Stimulated activated CD4-positive, alpha-beta T cell treated with anti-CD3 and anti-CD28 coated beads, TNF-alpha, amount 100 ng/mL, for 4 hours (primary cell): ENCODE data around the gene CDR2.
"Not testable (repeated sequence)": the region's sequence is repeated elsewhere in the genome, so short reads cannot be mapped to it uniquely, and the experiment has no call there.

Experiments
- DNase-seq, 3 experiments: peaks; one replicate each; pipeline ENCODE4 v3.0.0-alpha.2; 2020; ENCODE audit warnings: low read depth in 3 of 3

Gene CDR2

DNA sequence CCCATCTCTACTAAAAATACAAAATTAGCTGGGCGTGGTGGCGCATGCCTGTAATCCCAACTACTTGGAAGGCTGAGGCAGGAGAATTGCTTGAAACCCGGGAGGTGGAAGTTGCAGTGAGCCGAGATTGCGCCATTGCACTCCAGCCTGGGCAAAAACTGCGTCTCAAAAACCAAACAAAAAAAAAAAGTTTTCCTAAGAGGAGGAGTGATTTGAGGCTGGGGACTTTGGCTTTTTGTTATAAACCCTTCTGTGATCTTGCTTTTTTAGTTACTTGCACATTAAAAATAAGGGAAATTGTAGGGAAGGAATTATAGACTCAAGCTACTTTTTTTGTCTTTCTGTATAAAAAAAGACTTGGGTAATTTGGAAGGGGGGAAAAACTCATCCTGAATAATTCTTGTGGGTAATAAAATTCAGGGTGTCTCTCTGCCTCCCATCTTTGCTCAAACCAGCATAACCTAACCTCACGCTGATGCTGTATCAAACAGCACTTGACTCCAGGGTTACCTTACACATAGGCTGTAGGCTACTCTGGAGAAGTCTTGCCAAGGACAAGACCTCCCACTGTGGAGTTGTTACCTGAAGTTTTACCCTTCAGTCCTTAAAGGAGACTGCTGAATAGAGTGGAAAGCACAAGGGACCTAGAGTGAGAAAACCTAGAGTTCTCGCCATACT, 1.7 kb upstream of the CDR2 start:
- DNase-seq = no peak

DNA sequence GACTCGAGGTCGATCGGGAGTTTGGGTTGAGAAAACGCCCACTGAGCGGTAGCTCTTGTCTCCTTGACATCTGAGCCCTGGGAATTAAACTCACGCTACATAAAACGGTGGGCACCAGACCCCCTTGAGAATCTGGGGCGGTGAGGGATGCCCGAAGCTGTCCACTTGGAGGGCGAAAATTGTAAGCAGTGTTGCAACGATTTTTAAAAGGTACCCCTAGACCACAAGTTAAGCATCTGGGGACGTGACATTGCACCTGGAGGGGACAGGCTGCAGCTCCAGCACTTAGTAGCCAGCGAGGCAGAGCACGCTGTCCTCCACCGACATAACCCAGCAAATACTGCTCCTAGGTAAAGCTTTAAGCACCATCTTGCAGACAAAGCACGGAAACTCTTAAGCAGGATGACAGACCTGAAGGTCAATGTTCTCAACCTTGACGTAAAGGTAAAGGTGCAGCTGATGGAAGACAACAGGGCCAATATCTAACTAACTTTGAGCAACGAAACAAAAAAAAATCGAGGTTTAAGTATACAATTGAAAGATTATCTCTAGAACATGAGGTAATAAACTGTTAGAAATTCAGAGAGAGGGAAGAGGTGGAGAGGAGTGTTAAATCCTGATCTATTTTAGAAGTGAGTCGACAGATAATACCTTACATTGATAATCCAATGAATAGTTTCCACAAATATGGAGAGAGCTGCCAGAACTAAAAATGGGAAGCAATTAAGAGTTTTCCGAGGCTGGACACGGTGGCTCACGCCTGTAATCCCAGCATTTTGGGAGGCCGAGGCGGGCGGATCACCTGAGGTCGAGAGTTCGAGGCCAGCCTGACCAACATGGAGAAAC, 921 bp upstream of the CDR2 start:
- DNase-seq = no peak

DNA sequence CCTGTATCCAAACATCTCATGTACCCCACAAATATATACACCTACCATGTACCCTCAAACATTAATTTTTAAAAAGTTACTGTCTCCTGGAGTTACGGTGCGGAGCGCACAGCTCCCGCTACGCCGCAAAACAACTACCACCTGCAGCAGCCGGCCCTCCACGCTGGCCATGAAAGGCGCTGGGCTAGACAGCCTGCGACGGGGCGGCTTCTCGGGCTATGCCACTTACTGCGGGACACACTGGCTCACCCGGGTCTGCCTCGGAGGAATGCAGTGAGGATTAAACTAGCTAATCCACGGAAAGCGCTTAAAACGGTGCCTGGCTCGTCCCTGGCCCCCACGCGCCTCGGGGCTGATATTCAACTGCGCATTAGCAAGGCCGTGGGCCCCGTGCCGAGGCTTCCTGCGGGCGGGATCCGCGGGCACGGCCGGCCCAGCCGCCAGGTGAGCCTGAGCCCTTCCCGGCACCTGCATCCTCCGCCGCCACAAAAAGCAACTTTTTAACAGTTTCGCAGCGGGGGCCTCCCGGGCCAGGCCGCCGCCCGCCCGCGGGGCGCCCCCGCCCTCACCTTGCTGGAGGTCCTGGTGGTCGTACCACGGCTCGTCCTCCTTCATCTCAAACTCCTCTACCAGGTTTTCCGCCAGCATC, 633 bp downstream of the CDR2 start:
- peak in 2 of 3 experiments; percentile 10 to 27 for DNase-seq

DNA sequence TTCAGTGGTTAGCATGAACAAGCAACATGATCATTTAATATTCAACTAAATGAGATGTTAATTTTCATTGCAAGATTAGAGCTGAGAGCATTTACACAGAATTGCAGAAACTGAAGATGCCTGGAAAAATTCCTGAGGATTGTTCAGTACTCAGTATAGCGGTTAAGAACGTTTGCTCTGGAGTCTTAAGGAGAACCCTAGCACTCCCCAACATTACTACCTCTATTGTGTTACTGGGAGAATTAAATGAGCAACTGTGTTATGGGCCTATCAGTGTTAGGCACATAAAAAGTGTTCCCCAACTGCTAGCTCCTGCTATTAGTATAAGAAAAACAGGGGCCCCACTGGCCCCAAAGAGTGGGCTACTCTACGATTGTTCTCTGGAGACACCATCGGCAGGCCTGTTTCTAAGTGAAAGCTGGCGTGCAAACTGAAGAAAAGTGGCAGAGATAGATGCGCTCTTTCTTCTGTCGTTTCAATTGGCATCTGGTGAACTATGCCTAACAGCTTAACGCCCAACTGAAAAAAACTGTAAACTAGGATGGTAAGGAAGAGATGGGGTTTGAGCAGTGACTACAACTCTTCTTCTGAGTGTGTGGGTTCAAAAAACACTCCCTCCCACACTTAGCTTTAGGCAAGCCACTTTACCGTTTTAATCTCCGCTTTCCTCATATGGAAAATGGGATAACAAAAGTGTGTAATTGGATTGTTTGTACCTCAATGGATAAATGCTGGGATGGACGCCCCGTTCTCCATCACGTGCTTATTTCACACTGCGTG, 1.3 kb downstream of the CDR2 start:
- no peak for DNase-seq

DNA sequence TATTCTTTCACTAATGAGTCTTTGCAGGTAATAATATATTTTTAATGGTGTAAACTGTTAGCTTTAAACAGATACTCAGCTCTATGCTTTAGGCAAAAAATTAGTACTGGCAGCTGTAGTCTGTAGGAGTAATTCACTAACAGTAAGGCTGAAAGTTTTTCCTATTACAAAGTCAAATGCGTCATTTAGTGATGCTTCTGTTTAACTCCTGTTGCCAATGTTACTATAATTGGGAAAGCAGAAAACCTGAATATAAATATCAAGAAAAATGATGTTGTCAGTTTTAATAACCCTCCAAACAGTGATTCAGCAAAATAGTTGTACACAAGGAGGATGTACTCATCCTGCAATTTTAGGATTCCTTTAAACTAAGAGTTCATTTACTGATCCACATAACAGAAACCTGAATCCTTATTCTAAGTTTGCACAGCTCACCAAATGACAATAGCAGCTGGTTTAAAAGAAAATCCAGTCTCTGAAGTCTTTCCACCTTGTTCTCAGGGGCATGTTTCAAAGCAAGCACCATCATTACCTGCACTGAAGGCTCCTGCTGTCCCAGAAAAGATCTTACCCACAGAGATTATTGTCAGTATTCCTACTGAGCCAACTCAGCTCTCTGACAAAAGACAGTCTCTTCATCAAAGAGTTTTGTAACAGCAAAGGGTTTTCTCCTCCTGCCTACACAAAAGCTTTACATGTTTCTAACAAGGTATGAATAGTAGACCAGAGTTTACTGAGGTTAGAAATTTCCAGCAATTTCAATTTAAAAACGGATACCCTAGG, 4.2 kb downstream of the CDR2 start:
- no peak for DNase-seq

DNA sequence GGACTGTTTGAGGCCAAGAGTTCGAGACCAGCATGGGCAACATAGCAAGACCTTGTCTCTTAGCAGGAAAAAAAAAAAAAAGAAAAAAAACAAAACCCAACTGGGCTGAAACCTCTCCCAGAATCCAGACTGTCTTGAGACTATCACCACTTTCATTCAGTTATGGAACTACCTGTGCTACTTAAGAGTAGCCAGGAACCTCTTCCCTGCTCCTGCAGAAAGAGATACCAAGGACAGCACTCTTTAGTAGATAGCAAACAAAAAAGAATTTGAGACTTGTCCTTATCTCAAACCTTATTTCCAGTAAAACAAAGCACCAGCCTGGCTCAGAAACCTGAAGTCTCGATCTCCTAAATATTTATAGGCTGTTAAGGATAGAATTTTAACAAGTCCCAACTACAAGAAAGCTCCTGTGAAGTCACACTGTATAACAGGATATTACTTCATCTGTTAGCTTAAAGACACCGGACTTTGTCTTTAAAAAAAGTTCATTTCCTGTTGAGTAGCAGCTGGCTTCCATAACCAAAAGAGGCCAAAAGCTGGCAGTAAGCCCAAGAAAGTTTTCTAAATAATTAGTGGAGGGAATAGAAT, 5.1 kb downstream of the CDR2 start:
- no peak for DNase-seq

DNA sequence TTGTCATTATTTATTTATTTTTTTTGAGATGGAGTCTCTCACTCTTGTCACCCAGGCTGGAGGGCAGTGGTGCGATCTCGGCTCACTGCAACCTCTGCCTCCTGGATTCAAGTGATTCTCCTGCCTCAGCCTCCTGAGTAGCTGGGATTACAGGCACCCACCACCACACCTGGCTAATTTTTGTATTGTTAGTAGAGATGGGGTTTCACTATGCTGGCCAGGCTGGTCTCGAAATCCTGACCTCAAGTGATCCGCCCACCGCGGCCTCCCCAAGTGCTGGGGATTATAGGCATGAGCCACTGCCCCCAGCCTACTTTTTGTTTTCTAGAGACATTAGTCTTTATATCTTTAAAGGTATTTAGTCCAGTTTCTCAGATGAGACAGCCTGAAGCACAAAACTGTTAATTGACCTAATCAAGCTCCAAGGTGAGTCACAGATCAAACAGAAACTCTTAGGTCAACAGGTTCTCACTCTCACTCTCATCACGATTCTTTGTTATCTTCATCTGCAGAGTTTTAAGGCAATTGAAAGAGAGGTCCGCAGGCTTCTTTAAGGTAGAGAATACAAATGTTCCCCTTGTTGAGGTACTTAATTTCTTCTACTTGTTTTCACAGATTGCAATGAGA, 6.1 kb downstream of the CDR2 start:
- not testable (repeated sequence) for DNase-seq

DNA sequence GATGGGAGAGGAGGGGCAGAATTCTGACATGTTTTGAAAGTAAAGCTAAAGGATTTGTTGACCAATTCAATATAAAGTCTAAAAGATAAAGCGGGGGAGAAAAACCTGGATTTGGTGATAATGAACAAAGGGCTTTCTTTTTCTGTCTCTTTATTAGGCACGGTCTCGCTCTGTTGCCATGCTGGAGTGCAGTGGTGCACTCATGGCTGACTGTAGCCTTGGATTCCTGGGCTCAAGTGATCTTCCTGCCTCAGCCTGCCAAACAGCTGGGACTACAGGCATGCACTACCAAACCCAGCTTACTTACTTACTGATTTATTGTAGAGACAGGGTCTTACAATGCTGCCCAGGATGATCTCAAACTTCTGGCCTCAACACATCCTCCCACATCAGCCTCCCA, 7.5 kb downstream of the CDR2 start:
- no peak for DNase-seq

DNA sequence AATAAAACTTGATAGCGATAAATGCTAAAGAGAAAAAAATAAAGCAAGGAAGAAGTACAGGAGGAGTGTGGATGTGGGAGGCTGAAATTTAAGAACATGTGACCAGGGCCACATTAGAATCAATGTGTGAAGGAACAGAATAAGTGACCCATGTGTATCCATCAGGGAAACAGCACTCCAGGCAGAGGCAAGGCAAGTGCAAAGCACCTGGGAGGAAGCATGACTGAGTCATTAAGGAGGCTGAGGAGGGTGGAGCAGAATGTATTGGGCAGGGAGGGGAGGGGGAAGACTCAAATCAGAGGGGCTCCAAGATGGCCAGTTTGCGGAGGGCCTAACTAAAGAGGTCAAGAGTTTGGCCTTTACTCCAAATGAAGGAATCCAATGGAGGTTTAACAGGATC, 8.0 kb downstream of the CDR2 start:
- no peak for DNase-seq

DNA sequence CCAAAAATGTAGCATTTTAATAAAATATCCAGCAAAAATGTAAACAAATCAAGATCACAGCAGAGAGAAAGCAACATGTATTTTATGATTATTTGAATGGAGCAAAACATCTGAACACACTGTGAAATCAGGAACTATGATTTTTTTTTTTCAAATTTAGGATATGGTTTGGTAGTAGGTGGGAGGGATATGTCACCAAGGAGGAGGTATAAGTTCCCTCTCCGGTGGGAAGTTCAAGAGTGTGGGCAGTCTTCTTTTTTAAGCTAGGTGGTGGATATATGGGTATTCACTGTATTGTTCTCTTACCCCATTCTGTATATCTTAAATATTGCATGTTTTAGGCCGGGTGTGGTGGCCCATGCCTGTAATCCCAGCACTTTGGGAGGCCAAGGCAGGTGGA, 10.2 kb downstream of the CDR2 start:
- no peak for DNase-seq

DNA sequence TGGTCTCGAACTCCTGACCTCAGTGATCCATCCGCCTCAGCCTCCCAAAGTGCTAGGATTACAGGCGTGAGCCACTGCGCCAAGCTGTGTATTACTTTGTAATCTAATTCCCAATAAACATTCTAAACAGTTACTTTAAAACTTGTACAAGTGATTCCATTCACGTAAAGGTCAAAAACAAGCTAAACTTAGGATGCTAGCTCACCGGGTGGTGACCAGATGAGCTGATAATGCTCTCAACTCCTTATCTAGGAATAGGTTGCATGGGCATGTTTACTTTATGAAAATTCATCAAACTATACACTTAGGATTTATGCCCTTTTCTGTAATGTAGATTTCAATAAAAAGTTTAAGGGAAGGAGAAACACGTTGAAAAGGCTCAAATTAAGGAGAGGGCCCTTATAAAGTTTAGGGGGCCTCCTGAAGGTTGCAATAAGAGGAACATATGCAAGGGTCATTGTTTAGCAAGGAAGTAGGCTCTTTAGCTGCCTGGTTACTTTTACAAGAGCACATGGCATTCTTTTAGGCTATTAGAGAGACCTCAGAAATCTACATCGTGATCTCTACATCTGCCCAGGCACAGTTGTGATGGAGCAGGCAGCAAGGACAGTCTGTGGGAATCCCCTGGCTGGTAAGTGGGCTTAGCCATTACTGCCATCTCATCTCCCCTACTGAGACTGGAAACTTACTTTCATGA, 13.3 kb downstream of the CDR2 start:
- DNase-seq = no peak

DNA sequence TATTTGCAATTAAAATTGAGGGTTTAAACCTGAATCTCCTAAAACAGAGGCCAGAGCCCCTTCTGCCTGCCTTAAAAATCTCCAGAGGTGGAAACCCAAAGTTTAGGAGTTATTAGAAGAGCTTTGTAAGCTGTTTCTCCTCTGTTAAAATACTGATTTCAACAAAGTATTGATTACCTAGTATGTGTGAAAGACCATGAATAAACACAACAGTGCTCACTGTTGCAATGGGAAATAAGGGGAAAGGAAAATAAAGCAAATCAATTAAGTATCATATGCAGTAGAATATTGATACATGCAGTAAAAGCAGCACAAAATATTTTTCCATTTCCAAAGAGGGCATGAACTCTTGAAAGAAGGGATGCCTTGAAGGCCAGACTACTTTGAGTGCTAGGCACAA, 14.7 kb downstream of the CDR2 start:
- DNase-seq = no peak

DNA sequence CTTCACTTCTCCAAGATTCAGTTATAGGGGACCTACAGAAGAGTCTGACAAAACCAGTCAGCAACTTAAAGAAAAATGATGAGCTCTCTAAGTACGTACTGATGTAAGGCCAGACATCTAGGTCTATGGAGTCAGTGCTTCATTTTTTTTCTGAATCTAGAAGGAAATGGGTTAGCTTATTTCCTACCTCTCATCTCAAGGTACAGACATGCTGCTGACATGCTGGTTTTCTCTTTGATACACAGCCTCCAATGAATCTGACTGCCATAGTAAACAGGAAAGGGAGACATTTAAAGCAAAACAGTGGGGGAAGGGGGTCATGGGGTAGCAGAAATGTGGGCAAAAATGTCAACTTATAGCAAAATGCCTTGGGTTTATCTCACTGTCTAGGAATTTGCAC, 16.4 kb downstream of the CDR2 start:
- no peak for DNase-seq

DNA sequence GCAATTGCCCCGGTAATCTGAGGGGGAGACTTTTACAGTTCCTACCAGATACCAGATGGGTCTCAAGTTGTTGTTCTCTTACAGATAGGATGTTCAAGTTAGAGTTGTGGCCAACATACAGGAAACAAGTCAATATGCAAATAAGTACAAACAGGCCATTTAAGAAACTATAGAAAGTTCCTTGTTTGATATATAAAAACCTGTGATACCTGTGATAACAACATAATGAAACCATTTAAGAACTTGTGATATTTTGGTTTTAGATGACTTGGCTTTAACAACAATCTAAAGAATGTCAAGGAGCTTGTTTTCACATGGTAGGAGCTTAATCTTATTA, 16.8 kb downstream of the CDR2 start:
- DNase-seq = no peak

DNA sequence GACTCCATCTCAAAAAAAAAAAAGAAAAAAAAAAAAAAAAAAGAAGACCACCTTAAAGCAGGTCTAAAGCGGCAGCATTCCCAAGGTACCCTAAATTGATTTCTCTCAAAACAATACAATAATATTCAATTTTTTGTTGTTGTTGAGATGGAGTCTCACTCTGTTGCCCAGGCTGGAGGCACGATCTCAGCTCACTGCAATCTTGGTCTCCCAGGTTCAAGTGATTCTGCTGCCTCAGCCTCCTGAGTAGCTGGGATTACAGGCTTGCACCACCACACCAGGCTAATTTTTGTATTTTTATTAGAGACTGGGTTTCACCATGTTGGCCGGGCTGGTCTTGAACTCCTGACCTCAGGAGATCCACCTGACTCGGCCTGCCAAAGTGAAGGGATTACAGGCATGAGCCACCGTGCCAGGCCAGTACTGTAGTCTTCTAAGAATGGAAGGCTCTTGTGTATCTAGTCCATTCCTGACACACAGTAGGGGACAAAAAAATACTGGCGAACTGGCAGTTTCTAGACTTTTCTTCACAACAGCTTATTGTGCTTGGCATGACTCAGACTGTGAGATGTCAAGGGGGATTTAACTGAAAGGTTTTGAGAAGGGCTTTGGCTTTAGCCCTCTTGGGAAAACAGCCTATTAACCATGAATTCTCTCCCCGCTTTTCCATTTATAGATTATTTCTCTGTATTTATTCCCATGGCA, 17.3 kb downstream of the CDR2 start:
- DNase-seq = no peak

DNA sequence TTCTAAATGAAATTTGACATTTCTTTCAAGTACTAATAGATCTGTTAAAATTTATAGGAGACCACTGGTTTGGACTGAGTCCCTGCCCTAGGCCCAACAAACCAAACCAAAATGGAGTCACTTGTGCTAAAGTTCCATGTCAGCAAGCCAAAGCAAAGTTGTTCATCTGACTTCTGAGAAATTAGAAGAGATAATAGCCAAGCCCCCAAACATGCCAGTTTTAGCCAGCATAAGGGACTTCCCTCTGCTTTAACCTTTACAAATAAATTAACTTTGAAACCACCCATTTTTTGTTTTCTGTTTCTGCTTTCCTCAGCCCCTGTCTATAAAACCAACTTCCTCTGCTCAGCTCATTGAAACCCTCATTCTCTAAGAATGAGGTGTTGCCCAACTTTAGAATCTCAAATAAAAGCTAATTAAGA, 18.9 kb downstream of the CDR2 start:
- no peak for DNase-seq

DNA sequence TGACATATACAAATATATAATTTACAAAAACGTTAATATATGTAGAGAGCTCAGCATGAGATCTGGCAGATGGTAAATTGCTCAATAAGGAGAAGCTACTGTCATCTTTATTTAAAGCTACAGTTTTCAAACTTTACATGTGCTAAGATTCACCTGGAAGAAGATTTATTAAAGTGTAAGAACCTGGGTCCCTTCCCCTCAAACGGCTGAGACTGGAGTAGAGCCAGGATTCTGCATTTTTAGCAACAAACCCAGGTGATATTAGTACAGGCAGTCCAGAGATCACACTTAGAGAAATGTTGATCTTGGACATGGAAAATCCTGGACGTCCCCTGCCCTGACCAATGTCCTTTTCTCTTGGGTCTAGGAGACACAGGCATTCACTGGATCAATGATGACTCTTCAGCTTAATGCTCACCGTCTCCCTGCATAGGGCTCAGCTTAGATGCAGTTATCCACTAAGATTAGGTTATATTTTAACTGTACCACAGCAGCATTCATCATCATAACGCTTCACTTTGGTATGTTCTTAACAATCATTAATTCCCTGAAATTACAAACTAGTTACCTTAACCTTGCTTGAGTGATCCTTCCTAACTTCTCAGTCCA, 20.4 kb downstream of the CDR2 start:
- no peak for DNase-seq

DNA sequence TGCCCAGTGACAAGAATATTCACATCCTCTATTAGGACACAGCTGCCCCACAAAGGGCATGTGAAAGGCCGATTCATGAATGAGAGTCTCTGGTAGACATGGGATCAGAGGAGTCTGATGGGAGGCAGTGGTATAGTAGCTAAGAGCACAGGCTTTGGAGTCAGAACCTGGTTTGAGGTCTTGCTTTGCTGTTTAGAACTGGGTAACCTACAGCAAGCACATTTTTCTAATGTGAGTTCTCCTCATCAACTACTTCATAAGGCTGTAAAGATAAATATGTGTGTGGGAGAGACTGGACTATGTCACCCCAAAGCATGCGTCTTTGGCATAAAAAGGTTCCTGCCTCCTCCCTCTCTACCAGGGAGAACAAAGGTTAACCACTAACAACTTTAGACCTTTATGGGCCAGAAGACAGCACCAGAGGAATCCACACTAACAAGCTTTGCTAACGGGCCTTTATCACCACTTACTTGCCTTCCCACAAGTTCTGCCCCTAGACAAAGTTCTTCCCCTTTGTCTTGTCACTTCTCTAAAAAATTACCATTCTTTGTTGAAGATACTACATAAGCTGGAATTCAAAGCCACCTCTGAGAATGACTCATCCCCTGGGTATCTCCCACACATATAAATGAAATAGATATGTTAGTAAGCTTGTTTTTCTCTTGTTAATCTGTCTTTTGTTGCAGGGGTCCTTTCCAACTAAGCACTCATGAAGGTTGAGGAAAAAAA, 21.1 kb downstream of the CDR2 start:
- DNase-seq = no peak
